Endothelial cell of umbilical vein (primary cell): Measurements from ENCODE around the gene SIPA1. TPM values are rescaled to one million over a fixed set of nuclear protein-coding genes. Genes with fewer than 3 reads are reported as not detected.

Source experiments
- BruUV-seq: library from RNA; stranded (reverse); fragments of 400-500 nt; replicated peaks from 2 replicates; lab custom pipeline; 2021; lab: Mats Ljungman, UMichigan
- CTCF ChIA-PET: fragments of 300-600, 350-600 bp; sonication (Branson Sonifier 250); formaldehyde crosslinking; loops from one replicate; lab custom pipeline; 2021; ENCODE audit warnings: antibody characterized with exemption, inconsistent platforms; lab: Charles Lee
- POLR2A ChIA-PET: fragments of 300-600, 350-600 bp; sonication (Branson Sonifier 250); formaldehyde crosslinking; loops from one replicate; lab custom pipeline; 2021; ENCODE audit warnings: antibody characterized with exemption, inconsistent platforms; lab: Charles Lee
- DNase-seq: peaks from one replicate; pipeline ENCODE4 v3.0.0-alpha.2; 2011; ENCODE audit warnings: low read depth, low spot score
- FAIRE-seq: peaks from 2 replicates; lab custom pipeline; 2011; peaks lifted over from hg19 to GRCh38; lab: Jason Lieb, UNC
- H2AFZ ChIP-seq: 2 replicates; pipeline ENCODE4 v1.6.0; 2012; ENCODE audit warnings: low read depth, low read length, control low read depth, inconsistent platforms
- H3K27ac ChIP-seq: 2 replicates; pipeline ENCODE4 v1.5.1; 2011; ENCODE audit warnings: low read depth, mild to moderate bottlenecking, control low read depth, low read length, moderate library complexity; ENCODE audit not compliant: insufficient read depth
- H3K27me3 ChIP-seq, 2 experiments: 2 replicates each; pipeline versions ENCODE4 v1.6.0 to v1.6.1; 2011; ENCODE audit warnings: low read length in 2 of 2, mixed read lengths in 1 of 2; ENCODE audit not compliant: control insufficient read depth in 2 of 2, insufficient read depth in 2 of 2
- H3K36me3 ChIP-seq, 2 experiments: 2 replicates in 1 of 2; 3 replicates in 1 of 2; pipeline ENCODE4 v1.5.1; 2011; ENCODE audit warnings: low read length in 2 of 2, mild to moderate bottlenecking in 1 of 2, moderate library complexity in 1 of 2; ENCODE audit not compliant: control insufficient read depth in 2 of 2, insufficient read depth in 2 of 2; ENCODE audit errors: extremely low read depth in 1 of 2
- H3K4me1 ChIP-seq: 3 replicates; pipeline ENCODE4 v1.5.1; 2011; ENCODE audit warnings: mild to moderate bottlenecking, low read length; ENCODE audit not compliant: control insufficient read depth, insufficient read depth; ENCODE audit errors: extremely low read depth
- H3K4me2 ChIP-seq: 2 replicates; pipeline ENCODE4 v1.6.1; 2011; ENCODE audit warnings: low read length, control low read depth, mixed read lengths; ENCODE audit not compliant: insufficient read depth
- H3K4me3 ChIP-seq, 3 experiments: fragments of 200-600 bp in 1 of 3; sonication (generic), shearing (Covaris generic) in 1 of 3; replicated peaks in 1 of 3; 2 replicates each; pipeline ENCODE4 v1.5.1; 2011 to 2016; ENCODE audit warnings: control low read depth in 3 of 3, low read length in 3 of 3, mild to moderate bottlenecking in 2 of 3, inconsistent platforms in 1 of 3, low read depth in 1 of 3, moderate library complexity in 1 of 3; ENCODE audit not compliant: insufficient read depth in 1 of 3
- H3K79me2 ChIP-seq: 2 replicates; pipeline ENCODE4 v1.6.0; 2012; ENCODE audit warnings: low read length, inconsistent platforms; ENCODE audit not compliant: control insufficient read depth, insufficient read depth
- H3K9ac ChIP-seq: replicated peaks from 2 replicates; pipeline ENCODE3; 2011; ENCODE audit warnings: low read length, control low read depth; ENCODE audit not compliant: insufficient read depth; ENCODE audit errors: extremely low read depth
- H3K9me1 ChIP-seq: replicated peaks from 3 replicates; pipeline ENCODE4 v1.6.0; 2011; ENCODE audit warnings: mild to moderate bottlenecking, low read length; ENCODE audit not compliant: control insufficient read depth, insufficient read depth; ENCODE audit errors: extremely low read depth
- H3K9me3 ChIP-seq: replicated peaks from 2 replicates; pipeline ENCODE4 v1.5.1; 2012; ENCODE audit warnings: low read length, inconsistent platforms; ENCODE audit not compliant: control insufficient read depth, insufficient read depth
- H4K20me1 ChIP-seq: replicated peaks from 2 replicates; pipeline ENCODE3; 2011; ENCODE audit warnings: mild to moderate bottlenecking, low read length; ENCODE audit not compliant: control insufficient read depth, insufficient read depth; ENCODE audit errors: extremely low read depth
- EZH2 ChIP-seq: IDR thresholded peaks from 2 replicates; pipeline ENCODE4 v1.6.1; 2012; ENCODE audit warnings: borderline replicate concordance, low read depth, mild to moderate bottlenecking, moderate library complexity, low read length, inconsistent platforms; ENCODE audit not compliant: severe bottlenecking
- FOS ChIP-seq: IDR thresholded peaks from 2 replicates; pipeline ENCODE4 v1.6.1; 2011; ENCODE audit warnings: mild to moderate bottlenecking, low read length, moderate library complexity, borderline replicate concordance; ENCODE audit not compliant: insufficient read depth
- GATA2 ChIP-seq: IDR thresholded peaks from 2 replicates; pipeline ENCODE4 v1.7.0; 2011; ENCODE audit warnings: low read depth, mild to moderate bottlenecking, moderate library complexity, mixed read lengths, low read length; ENCODE audit not compliant: insufficient read length, insufficient read depth
- JUN ChIP-seq: IDR thresholded peaks from 2 replicates; pipeline ENCODE4 v1.6.1; 2011; ENCODE audit warnings: borderline replicate concordance, low read depth; ENCODE audit not compliant: insufficient read length, insufficient read depth
- MAX ChIP-seq: IDR thresholded peaks from 2 replicates; pipeline ENCODE4 v1.6.1; 2011; ENCODE audit not compliant: insufficient read depth, insufficient read length
- MYC ChIP-seq: IDR thresholded peaks from one replicate; pipeline ENCODE4 v1.6.1; 2011; ENCODE audit warnings: mild to moderate bottlenecking, low read depth, low read length
- POLR2A ChIP-seq: IDR thresholded peaks from 2 replicates; pipeline ENCODE4 v1.6.1; 2012; ENCODE audit warnings: low read depth, mild to moderate bottlenecking, control low read depth, low read length
- POLR2AphosphoS5 ChIP-seq: IDR thresholded peaks from 2 replicates; pipeline ENCODE4 v1.6.1; 2012; ENCODE audit warnings: low read depth, mild to moderate bottlenecking, control low read depth, low read length, moderate library complexity; ENCODE audit not compliant: insufficient read depth
- dilution Hi-C: fragments of 300-500 bp; cut with MboI; formaldehyde crosslinking; loops from one replicate; pipeline ENCODE4 v1.15.0; 2019; ENCODE audit warnings: low sequenced_read_pairs; ENCODE audit not compliant: extremely low pct_ligation_motif_present
- intact Hi-C: fragments of 100-400 bp; cut with micrococcal nuclease; formaldehyde crosslinking; loops from one replicate; pipeline ENCODE4 v1.10.0; 2022
- polyA plus RNA-seq, 4 experiments: library from polyadenylated mRNA; depleted of rRNA in 3 of 4; stranded (reverse) in 3 of 4; unstranded in 1 of 4; fragments of >200 nt; gene quantifications; 2 replicates each; pipeline versions ENCODE4 v1.2.1 to v1.2.3, GENCODE V29; 2011 to 2012; ENCODE audit warnings: missing spikeins in 1 of 4
- total RNA-seq: library from RNA; stranded (reverse); gene quantifications from 2 replicates; pipeline ENCODE4 v1.2.3, GENCODE V29; 2021

SIPA1 gene
- total and polyA plus RNA-seq, 2 donors (not counting 3 experiments of a cell fraction or from before 2014, with no cell fraction given) = 67.5 to 119 TPM

- CTCF ChIA-PET = interaction anchor here (1.1 to 6.2 kb wide), 4 partner anchors 18 to 43 kb away, joined by 3 to 54 read pairs (median 5); partner anchors contain the start of genes KCNK7, SIPA1 and ZNRD2
These were observed 24.6 kb upstream of the SIPA1 start for GRCh38 chr11:65613091-65613928.

More at GRCh38 chr11:65613091-65613928, 24.6 kb upstream of the SIPA1 start:
- no peaks in the 10 kb centered on the region for H3K9me3 ChIP-seq
- H3K79me2 ChIP-seq = peaks cover 74% of the 10 kb centered on the region
- no peak for TF ChIP-seq EZH2
- TF ChIP-seq MAX = no peak
- no peak for TF ChIP-seq POLR2A
- no peak for TF ChIP-seq FOS
- TF ChIP-seq MYC = no peak
- no peak for TF ChIP-seq POLR2AphosphoS5
- TF ChIP-seq JUN = no peak
- TF ChIP-seq GATA2 = no peak
- intact Hi-C loops (no loop called here), dilution Hi-C loops (no loop called here)
- H4K20me1 ChIP-seq = no peaks in the 10 kb centered on the region
- FAIRE-seq (no peak), DNase-seq (peak; percentile 18)
- no peaks in the 10 kb centered on the region for H3K27me3 ChIP-seq
- no peaks in the 10 kb centered on the region for H3K9me1 ChIP-seq
- H3K27ac ChIP-seq = peak overlapping the region; percentile 88
- no peak overlapping the region for H2AFZ ChIP-seq
- peaks cover 0 to 23% of the 10 kb centered on the region in 2 experiments for H3K36me3 ChIP-seq
- H3K4me3 ChIP-seq = peak overlapping the region; percentile 81 to 87 (median 81)
- H3K9ac ChIP-seq = peak overlapping the region; percentile 69
- POLR2A ChIA-PET = interaction anchor here (1.2 kb wide), 1 partner anchor 9 kb away, joined by 4 read pairs; no protein-coding TSS in a partner anchor
- H3K4me2 ChIP-seq = peak overlapping the region; percentile 88
- BruUV-seq = no TSS peak
- H3K4me1 ChIP-seq = peaks cover 55% of the 10 kb centered on the region
